ENCODE data around the gene ETNK1. TPM values are rescaled to one million over a fixed set of nuclear protein-coding genes. Genes with fewer than 3 reads are reported as not detected.

Gene ETNK1

GRCh38 chr12:22733756-22734155 is 108.8 kb downstream of the ETNK1 start:
- Histone ChIP-seq H3K4me2 (ENCODE audit: low read length) (no peak overlapping the region), H2BK120ac (ENCODE audit: low read depth, low read length) (no peak overlapping the region), H3K4me3 (ENCODE audit: low read length) (no peak overlapping the region), H3K27ac (ENCODE audit: low read depth, low read length) (no peak overlapping the region), H2AK5ac (ENCODE audit: low read length) (no peak overlapping the region), H3K36me3 (ENCODE audit: control insufficient read depth, insufficient read depth, low read length) (no peaks in the 10 kb centered on the region), H3K4ac (ENCODE audit: low read depth, low read length) (no peak overlapping the region), H4K5ac (ENCODE audit: low read length) (no peak overlapping the region), H2BK15ac (replicated peaks; ENCODE audit: low read depth) (no peak overlapping the region), H3K56ac (ENCODE audit: low read length) (no peak overlapping the region), H3K79me1 (ENCODE audit: low read length) (no peaks in the 10 kb centered on the region), H3K23ac (ENCODE audit: low read length) (no peak overlapping the region), H4K8ac (ENCODE audit: low read depth, low read length) (no peak overlapping the region), H3K18ac (ENCODE audit: low read length) (no peak overlapping the region), H3K27me3 (ENCODE audit: insufficient read depth, low read length, poor library complexity) (no peaks in the 10 kb centered on the region), H3K79me2 (ENCODE audit: control insufficient read depth, insufficient read depth, low read length) (no peaks in the 10 kb centered on the region), H2BK5ac (ENCODE audit: low read length) (no peak overlapping the region), H3K4me1 (ENCODE audit: control insufficient read depth, low read depth, low read length) (no peaks in the 10 kb centered on the region), H3K9ac (ENCODE audit: low read length) (no peak overlapping the region)
- WGBS (ENCODE audit: extremely low coverage, insufficient coverage, low lambda C conversion rate), result no CpG with 5 or more reads among the region's 7 CpGs
- DNase-seq, result no peak

DNA sequence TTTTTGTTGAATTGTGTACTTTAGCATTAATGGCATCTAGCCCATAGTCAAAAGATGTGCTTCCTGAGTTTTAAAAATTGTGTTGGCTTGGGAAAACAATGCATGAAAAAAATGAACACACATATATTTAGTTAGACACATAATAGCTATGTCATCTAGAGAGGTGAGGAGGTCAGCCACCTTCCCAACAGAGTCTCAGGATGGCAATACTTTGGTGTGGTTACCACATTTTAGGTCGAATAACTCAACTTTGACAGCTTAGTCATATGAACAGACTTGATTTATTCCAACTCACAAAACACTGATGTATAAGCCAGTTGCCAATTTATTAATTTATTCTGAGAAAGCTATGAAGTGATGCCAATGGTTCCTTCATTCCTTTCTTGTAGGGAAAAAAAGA is 114.0 kb downstream of the ETNK1 start:
- no peaks in the 10 kb centered on the region for H3K79me2 ChIP-seq (ENCODE audit: control insufficient read depth, insufficient read depth, low read length)
- H2BK120ac ChIP-seq (ENCODE audit: low read depth, low read length), result no peak overlapping the region
- no peak overlapping the region for H4K8ac ChIP-seq (ENCODE audit: low read depth, low read length)
- H2BK15ac ChIP-seq (replicated peaks; ENCODE audit: low read depth), result no peak overlapping the region
- no peak overlapping the region for H3K4me2 ChIP-seq (ENCODE audit: low read length)
- H3K56ac ChIP-seq (ENCODE audit: low read length), result no peak overlapping the region
- no peak overlapping the region for H3K9ac ChIP-seq (ENCODE audit: low read length)
- H3K27ac ChIP-seq (ENCODE audit: low read depth, low read length), result no peak overlapping the region
- no peaks in the 10 kb centered on the region for H3K4me1 ChIP-seq (ENCODE audit: control insufficient read depth, low read depth, low read length)
- H3K79me1 ChIP-seq (ENCODE audit: low read length), result no peaks in the 10 kb centered on the region
- no peaks in the 10 kb centered on the region for H3K27me3 ChIP-seq (ENCODE audit: insufficient read depth, low read length, poor library complexity)
- no peak for DNase-seq
- no peak overlapping the region for H4K5ac ChIP-seq (ENCODE audit: low read length)
- H3K36me3 ChIP-seq (ENCODE audit: control insufficient read depth, insufficient read depth, low read length), result no peaks in the 10 kb centered on the region
- H3K18ac ChIP-seq (ENCODE audit: low read length), result no peak overlapping the region
- no peak overlapping the region for H3K4me3 ChIP-seq (ENCODE audit: low read length)
- H3K4ac ChIP-seq (ENCODE audit: low read depth, low read length), result no peak overlapping the region
- H2BK5ac ChIP-seq (ENCODE audit: low read length), result no peak overlapping the region
- no peak overlapping the region for H2AK5ac ChIP-seq (ENCODE audit: low read length)
- no peak overlapping the region for H3K23ac ChIP-seq (ENCODE audit: low read length)
- no CpG with 5 or more reads among the region's 1 CpG for whole genome bisulfite sequencing (ENCODE audit: extremely low coverage, insufficient coverage, low lambda C conversion rate)

Small RNA genes lying within 50 kb of the gene (small RNA-seq; reads per million reads assigned to genes)
- not detected for gene RPS27P22 (ENCODE audit: insufficient read depth)

Data from mesendoderm (in vitro differentiated cells).